ENCODE measurements around the gene EGR1.

The EGR1 gene

DNA sequence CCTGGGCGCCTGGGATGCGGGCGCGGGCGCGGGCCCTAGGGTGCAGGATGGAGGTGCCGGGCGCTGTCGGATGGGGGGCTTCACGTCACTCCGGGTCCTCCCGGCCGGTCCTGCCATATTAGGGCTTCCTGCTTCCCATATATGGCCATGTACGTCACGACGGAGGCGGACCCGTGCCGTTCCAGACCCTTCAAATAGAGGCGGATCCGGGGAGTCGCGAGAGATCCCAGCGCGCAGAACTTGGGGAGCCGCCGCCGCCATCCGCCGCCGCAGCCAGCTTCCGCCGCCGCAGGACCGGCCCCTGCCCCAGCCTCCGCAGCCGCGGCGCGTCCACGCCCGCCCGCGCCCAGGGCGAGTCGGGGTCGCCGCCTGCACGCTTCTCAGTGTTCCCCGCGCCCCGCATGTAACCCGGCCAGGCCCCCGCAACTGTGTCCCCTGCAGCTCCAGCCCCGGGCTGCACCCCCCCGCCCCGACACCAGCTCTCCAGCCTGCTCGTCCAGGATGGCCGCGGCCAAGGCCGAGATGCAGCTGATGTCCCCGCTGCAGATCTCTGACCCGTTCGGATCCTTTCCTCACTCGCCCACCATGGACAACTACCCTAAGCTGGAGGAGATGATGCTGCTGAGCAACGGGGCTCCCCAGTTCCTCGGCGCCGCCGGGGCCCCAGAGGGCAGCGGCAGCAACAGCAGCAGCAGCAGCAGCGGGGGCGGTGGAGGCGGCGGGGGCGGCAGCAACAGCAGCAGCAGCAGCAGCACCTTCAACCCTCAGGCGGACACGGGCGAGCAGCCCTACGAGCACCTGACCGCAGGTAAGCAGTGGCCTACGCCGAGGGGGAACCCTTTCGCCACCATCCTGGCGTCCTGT, at the start of gene EGR1:
TSS of gene EGR1 (plus strand) at position 219 of the 864 bp plus-strand sequence. CDS start at position 502, 283 bp downstream.
- CTCF ChIA-PET: interaction anchor here (0.6 to 5.7 kb wide), 7 partner anchors 10 to 835 kb away, joined by 3 to 40 read pairs (median 3); no protein-coding TSS in a partner anchor

DNA sequence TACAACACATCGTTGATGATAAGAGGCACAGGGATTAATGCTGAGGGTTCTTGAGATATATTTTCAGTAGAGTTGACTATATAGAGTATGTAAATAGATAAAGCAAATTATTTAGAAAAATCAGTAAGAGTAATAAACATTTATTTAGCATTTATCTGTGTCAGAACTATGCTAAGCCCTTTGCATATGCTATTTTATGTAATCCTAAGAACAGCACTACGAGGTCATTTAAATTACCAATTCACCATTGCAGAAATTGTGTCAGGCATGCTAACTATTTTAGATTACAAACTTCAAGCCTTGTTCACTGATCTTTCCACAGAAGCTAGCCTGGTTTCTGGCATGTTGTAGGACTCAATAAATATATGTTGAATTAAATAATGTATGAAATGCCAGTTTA, 46.8 kb upstream of the EGR1 start:
- POLR2A ChIA-PET: no interaction called here
- no peak for TF ChIP-seq CTBP1 (IDR thresholded peaks at IDR 0.05; ENCODE audit: borderline replicate concordance)
- TF ChIP-seq, protein P1, sequence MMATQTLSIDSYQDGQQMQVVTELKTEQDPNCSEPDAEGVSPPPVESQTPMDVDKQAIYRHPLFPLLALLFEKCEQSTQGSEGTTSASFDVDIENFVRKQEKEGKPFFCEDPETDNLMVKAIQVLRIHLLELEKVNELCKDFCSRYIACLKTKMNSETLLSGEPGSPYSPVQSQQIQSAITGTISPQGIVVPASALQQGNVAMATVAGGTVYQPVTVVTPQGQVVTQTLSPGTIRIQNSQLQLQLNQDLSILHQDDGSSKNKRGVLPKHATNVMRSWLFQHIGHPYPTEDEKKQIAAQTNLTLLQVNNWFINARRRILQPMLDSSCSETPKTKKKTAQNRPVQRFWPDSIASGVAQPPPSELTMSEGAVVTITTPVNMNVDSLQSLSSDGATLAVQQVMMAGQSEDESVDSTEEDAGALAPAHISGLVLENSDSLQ (IDR thresholded peaks at IDR 0.05): no peak
- no peak for TF ChIP-seq SP1 (IDR thresholded peaks at IDR 0.05)
- CTCF ChIA-PET: no interaction called here
- DNase-seq (ENCODE audit: extremely low spot score): no peak

More for the DNA sequence above, at the start of gene EGR1:
- POLR2A ChIA-PET: interaction anchor here (0.5 to 3.0 kb wide), 12 partner anchors 10 to 252 kb away, joined by 3 to 31 read pairs (median 4); partner anchors contain the start of genes CDC23, ETF1 and HSPA9
- TF ChIP-seq, protein P1 (IDR thresholded peaks at IDR 0.05): no peak; the same call in 1 of the 2 replicates
- TF ChIP-seq FOXA1 (IDR thresholded peaks at IDR 0.05) (no peak), LEF1 (IDR thresholded peaks at IDR 0.05; ENCODE audit: borderline replicate concordance) (peak; percentile 92; the same call in 1 of the 2 replicates), ZNF384 (IDR thresholded peaks at IDR 0.05) (no peak), FOXK2 (IDR thresholded peaks at IDR 0.05) (no peak), HDGF (IDR thresholded peaks at IDR 0.05; ENCODE audit: borderline replicate concordance) (no peak), TARDBP (IDR thresholded peaks at IDR 0.05) (no peak), NFRKB (IDR thresholded peaks at IDR 0.05) (no peak), BHLHE40 (IDR thresholded peaks at IDR 0.05; ENCODE audit: borderline replicate concordance) (no peak), SUZ12 (IDR thresholded peaks at IDR 0.05) (no peak), CTBP1 (IDR thresholded peaks at IDR 0.05; ENCODE audit: borderline replicate concordance) (no peak; the same call in 1 of the 2 replicates), SP1 (IDR thresholded peaks at IDR 0.05) (no peak), FOXM1 (IDR thresholded peaks at IDR 0.05; ENCODE audit: borderline replicate concordance) (no peak), ELF4 (IDR thresholded peaks at IDR 0.05) (peak; percentile 43; the same call in 1 of the 2 replicates), L3MBTL2 (conservative IDR thresholded peaks at IDR 0.05) (no peak), ARNT (IDR thresholded peaks at IDR 0.05) (peak; percentile 62)
- peak; percentile 84 for DNase-seq (ENCODE audit: extremely low spot score)

DNA sequence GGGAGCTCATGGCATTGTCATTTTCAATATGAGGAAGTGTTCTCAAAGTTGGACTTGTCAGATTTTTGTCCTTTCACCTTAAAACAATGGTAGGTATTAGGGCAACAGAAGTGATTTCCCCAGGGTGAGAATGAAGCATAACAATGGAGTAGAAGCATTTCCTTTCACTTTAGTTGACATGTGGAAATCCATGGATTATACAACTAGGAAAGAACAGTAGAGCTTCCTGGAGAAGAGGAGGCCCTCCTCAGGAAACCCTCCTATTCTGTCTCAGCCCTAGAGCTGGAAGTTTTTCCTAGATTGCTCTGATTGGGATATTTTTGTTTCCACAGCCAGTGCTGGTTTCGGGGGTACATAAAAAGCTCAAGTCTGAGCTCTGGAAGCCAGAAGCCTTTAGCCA, 40.2 kb upstream of the EGR1 start:
- TF ChIP-seq, protein P1 (IDR thresholded peaks at IDR 0.05): no peak
- TF ChIP-seq FOXM1 (IDR thresholded peaks at IDR 0.05; ENCODE audit: borderline replicate concordance) (no peak), SUZ12 (IDR thresholded peaks at IDR 0.05) (no peak), SP1 (IDR thresholded peaks at IDR 0.05) (no peak), LEF1 (IDR thresholded peaks at IDR 0.05; ENCODE audit: borderline replicate concordance) (no peak), HDGF (IDR thresholded peaks at IDR 0.05; ENCODE audit: borderline replicate concordance) (no peak), ZNF384 (IDR thresholded peaks at IDR 0.05) (no peak)
- no peak for DNase-seq (ENCODE audit: extremely low spot score)
- ChIA-PET POLR2A (no interaction called here), CTCF (interaction anchor here (0.6 kb wide), 1 partner anchor 235 kb away, joined by 3 read pairs; no protein-coding TSS in a partner anchor)

DNA sequence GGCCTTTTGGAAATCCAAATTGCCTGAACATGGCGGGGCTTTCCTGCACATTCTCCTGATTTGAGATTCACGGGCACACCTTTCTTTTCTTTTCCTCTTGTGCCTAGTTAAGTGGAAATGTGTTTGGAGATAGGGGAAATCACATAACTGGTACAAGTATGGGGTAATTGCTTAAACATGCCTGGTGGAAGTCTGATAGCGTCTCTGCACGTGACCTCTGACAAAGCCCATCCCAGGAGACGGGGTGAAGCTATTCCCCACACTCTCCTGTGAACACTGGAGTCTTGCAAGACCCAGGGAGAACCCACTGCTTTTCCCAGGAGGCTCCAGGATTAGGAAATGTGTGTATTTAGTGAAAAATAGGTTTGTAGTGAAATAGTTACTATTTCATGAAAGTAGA, 29.3 kb upstream of the EGR1 start:
- TF ChIP-seq FOXA1 (IDR thresholded peaks at IDR 0.05): no peak
- TF ChIP-seq SP1 (IDR thresholded peaks at IDR 0.05): no peak
- TF ChIP-seq L3MBTL2 (conservative IDR thresholded peaks at IDR 0.05): no peak
- TF ChIP-seq TARDBP (IDR thresholded peaks at IDR 0.05): no peak
- no peak for TF ChIP-seq CTBP1 (IDR thresholded peaks at IDR 0.05; ENCODE audit: borderline replicate concordance)
- TF ChIP-seq ELF4 (IDR thresholded peaks at IDR 0.05): no peak
- TF ChIP-seq FOXM1 (IDR thresholded peaks at IDR 0.05; ENCODE audit: borderline replicate concordance): no peak
- TF ChIP-seq, protein P1 (IDR thresholded peaks at IDR 0.05): no peak
- no peak for TF ChIP-seq FOXK2 (IDR thresholded peaks at IDR 0.05)
- TF ChIP-seq HDGF (IDR thresholded peaks at IDR 0.05; ENCODE audit: borderline replicate concordance): no peak
- TF ChIP-seq ZNF384 (IDR thresholded peaks at IDR 0.05): no peak
- TF ChIP-seq SUZ12 (IDR thresholded peaks at IDR 0.05): no peak
- TF ChIP-seq BHLHE40 (IDR thresholded peaks at IDR 0.05; ENCODE audit: borderline replicate concordance): no peak
- no peak for DNase-seq (ENCODE audit: extremely low spot score)
- ChIA-PET CTCF (no interaction called here), POLR2A (no interaction called here)

DNA sequence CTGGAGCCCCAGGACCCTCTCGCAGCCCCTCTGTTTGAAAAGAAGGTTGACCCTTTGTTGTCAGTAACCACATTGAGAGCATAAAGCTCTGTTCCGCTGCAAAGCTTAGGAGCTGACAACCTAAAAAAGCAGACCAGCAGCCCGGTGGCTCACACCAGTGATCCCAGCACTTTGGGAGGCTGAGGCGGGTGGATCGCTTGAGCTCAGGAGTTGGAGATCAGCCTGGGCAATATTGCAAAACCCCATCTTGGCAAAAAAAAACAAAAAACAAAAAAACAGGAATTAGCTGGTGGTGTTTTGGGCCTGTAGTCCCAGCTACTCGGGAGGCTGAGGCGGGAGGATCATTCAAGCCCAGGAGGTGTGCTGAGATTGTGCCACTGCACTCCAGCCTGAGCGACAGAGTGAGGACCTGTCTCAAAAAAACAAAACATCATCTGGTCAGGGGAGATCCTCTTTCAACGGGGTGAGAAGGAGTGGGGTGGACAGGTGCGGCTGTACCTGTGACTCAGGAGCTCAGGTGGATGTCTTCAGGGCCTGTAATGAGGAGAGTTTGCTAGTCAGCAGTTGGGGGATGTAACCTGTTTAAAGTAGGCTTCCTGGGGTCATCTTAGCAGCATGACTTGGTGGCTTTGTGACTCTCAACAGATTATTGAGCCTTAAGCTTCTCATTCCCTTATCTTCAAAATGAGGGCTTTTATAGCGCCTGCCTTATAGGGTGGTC, 27.1 kb upstream of the EGR1 start:
- CTCF ChIA-PET: interaction anchor here (1.0 to 2.1 kb wide), 4 partner anchors 11 to 86 kb away, joined by 4 to 13 read pairs (median 7); no protein-coding TSS in a partner anchor
- no peak for DNase-seq (ENCODE audit: extremely low spot score)
- TF ChIP-seq SUZ12 (IDR thresholded peaks at IDR 0.05) (no peak), BHLHE40 (IDR thresholded peaks at IDR 0.05; ENCODE audit: borderline replicate concordance) (no peak), ZNF384 (IDR thresholded peaks at IDR 0.05) (no peak), NFRKB (IDR thresholded peaks at IDR 0.05) (no peak), HDGF (IDR thresholded peaks at IDR 0.05; ENCODE audit: borderline replicate concordance) (no peak), FOXM1 (IDR thresholded peaks at IDR 0.05; ENCODE audit: borderline replicate concordance) (no peak), LEF1 (IDR thresholded peaks at IDR 0.05; ENCODE audit: borderline replicate concordance) (no peak), CTBP1 (IDR thresholded peaks at IDR 0.05; ENCODE audit: borderline replicate concordance) (no peak), TARDBP (IDR thresholded peaks at IDR 0.05) (no peak), SP1 (IDR thresholded peaks at IDR 0.05) (no peak), ELF4 (IDR thresholded peaks at IDR 0.05) (no peak), ARNT (IDR thresholded peaks at IDR 0.05) (no peak), FOXK2 (IDR thresholded peaks at IDR 0.05) (no peak), FOXA1 (IDR thresholded peaks at IDR 0.05) (no peak), L3MBTL2 (conservative IDR thresholded peaks at IDR 0.05) (no peak)
- TF ChIP-seq, protein P1 (IDR thresholded peaks at IDR 0.05): no peak
- POLR2A ChIA-PET: interaction anchor here (0.6 to 2.8 kb wide), 7 partner anchors 11 to 259 kb away, joined by 3 to 14 read pairs (median 3); partner anchors contain the start of genes CDC23, ETF1, FAM53C and KIF20A

Data from HEK293T (cell line).